ENCODE data around the gene PRKCD.
"Not testable (repeated sequence)": the region's sequence is repeated elsewhere in the genome, so short reads cannot be mapped to it uniquely, and the experiment has no call there.

DNA sequence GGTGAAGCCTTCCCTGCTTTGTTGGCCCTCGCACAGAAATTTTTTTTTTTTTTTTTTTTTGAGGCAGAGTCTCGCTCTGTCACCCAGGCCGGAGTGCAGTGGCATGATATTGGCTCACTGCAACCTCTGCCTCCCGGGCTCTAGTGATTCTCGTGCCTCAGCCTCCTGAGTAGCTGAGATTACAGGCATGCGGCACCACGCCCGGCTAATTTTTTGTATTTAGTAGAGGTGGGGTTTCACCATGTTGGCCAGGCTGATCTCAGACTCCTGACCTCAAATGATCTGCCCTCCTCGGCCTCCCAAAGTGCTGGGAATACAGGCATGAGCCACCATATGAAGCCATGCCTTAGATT lies 9.9 kb upstream of the PRKCD start:
- TF ChIP-seq, protein P1, sequence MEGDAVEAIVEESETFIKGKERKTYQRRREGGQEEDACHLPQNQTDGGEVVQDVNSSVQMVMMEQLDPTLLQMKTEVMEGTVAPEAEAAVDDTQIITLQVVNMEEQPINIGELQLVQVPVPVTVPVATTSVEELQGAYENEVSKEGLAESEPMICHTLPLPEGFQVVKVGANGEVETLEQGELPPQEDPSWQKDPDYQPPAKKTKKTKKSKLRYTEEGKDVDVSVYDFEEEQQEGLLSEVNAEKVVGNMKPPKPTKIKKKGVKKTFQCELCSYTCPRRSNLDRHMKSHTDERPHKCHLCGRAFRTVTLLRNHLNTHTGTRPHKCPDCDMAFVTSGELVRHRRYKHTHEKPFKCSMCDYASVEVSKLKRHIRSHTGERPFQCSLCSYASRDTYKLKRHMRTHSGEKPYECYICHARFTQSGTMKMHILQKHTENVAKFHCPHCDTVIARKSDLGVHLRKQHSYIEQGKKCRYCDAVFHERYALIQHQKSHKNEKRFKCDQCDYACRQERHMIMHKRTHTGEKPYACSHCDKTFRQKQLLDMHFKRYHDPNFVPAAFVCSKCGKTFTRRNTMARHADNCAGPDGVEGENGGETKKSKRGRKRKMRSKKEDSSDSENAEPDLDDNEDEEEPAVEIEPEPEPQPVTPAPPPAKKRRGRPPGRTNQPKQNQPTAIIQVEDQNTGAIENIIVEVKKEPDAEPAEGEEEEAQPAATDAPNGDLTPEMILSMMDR (IDR thresholded peaks at IDR 0.05), result not testable (repeated sequence)
- not testable (repeated sequence) for TF ChIP-seq POLR2A, EP300 (IDR thresholded peaks at IDR 0.05)

Data from sigmoid colon (tissue), 4 donors.